Natural killer cell treated with Interleukin-12 subunit alpha and Interleukin-12 subunit beta and Interleukin-15 and Interleukin-18, amount 100 ng/mL, for 72 hours (primary cell): Measurements from ENCODE around the gene KRT13. TPM values are rescaled to one million over a fixed set of nuclear protein-coding genes. Genes with fewer than 3 reads are reported as not detected.

Experiments
- ATAC-seq, 2 donors: fragments of 150-1000 bp; cut with Tn5 transposase in 1 of 2; sonication (Bioruptor Pico), chemical (Tn5 transposase) in 1 of 2; 2 replicates each; pipeline ENCODE4 v1.10.0; 2021
- DNase-seq: peaks from one replicate; pipeline ENCODE4 v3.0.0; 2022; ENCODE audit warnings: low spot score
- H3K27ac Mint-ChIP-seq, 2 donors: 1 replicate in 1 of 2; 2 replicates in 1 of 2; pipeline ENCODE4 v1.8.0; 2022; ENCODE audit warnings: mixed read lengths in 2 of 2, mild to moderate bottlenecking in 1 of 2, moderate library complexity in 1 of 2
- H3K27me3 Mint-ChIP-seq, 2 donors: 1 replicate in 1 of 2; 2 replicates in 1 of 2; pipeline ENCODE4 v1.8.0; 2022; ENCODE audit warnings: mixed read lengths in 2 of 2
- H3K36me3 Mint-ChIP-seq: one replicate; pipeline ENCODE4 v1.8.0; 2022; ENCODE audit warnings: mixed read lengths
- H3K4me1 Mint-ChIP-seq, 2 donors: 1 replicate in 1 of 2; 2 replicates in 1 of 2; pipeline ENCODE4 v1.8.0; 2022; ENCODE audit warnings: low read depth in 2 of 2, mixed read lengths in 2 of 2, mild to moderate bottlenecking in 1 of 2
- H3K4me3 Mint-ChIP-seq: one replicate; pipeline ENCODE4 v1.8.0; 2022; ENCODE audit warnings: mixed read lengths
- H3K9me3 Mint-ChIP-seq: 2 replicates; pipeline ENCODE4 v1.8.0; 2022; ENCODE audit warnings: mixed read lengths
- total RNA-seq, 2 donors: library from RNA; stranded (reverse); gene quantifications; one replicate each; pipeline ENCODE4 v1.2.3, GENCODE V29; 2022

The KRT13 gene
- total RNA-seq, 2 donors from 2014 or later = not detected

GRCh38 chr17:41532947-41533570, 27.6 kb upstream of the KRT13 start:
- H3K36me3 Mint-ChIP-seq = no peaks in the 10 kb centered on the region
- no peaks in the 10 kb centered on the region for H3K9me3 Mint-ChIP-seq
- H3K4me3 Mint-ChIP-seq = no peak overlapping the region
- H3K27ac Mint-ChIP-seq = no peak overlapping the region
- no peak for DNase-seq
- H3K4me1 Mint-ChIP-seq = peaks cover 0 to 3% of the 10 kb centered on the region in 2 donors
- ATAC-seq = no peak
- H3K27me3 Mint-ChIP-seq = peaks cover 33 to 42% of the 10 kb centered on the region in 2 donors

- Mint-ChIP-seq H3K4me3 (no peak overlapping the region), H3K27ac (no peak overlapping the region), H3K4me1 (peaks cover 0 to 3% of the 10 kb centered on the region in 2 donors), H3K36me3 (no peaks in the 10 kb centered on the region), H3K27me3 (peaks cover 33 to 44% of the 10 kb centered on the region in 2 donors), H3K9me3 (no peaks in the 10 kb centered on the region)
- no peak for ATAC-seq
- DNase-seq = no peak
These were observed 26.6 kb upstream of the KRT13 start for GRCh38 chr17:41531993-41532392.

GRCh38 chr17:41530062-41531048, 24.9 kb upstream of the KRT13 start:
- Mint-ChIP-seq H3K4me1 (peaks cover 0 to 3% of the 10 kb centered on the region in 2 donors), H3K9me3 (no peaks in the 10 kb centered on the region), H3K27me3 (peaks cover 33 to 45% of the 10 kb centered on the region in 2 donors), H3K4me3 (no peak overlapping the region), H3K27ac (no peak overlapping the region), H3K36me3 (no peaks in the 10 kb centered on the region)
- DNase-seq (no peak), ATAC-seq (no peak)

GRCh38 chr17:41529491-41529915, 24.1 kb upstream of the KRT13 start:
- no peaks in the 10 kb centered on the region for H3K9me3 Mint-ChIP-seq
- no peak overlapping the region for H3K4me3 Mint-ChIP-seq
- no peak overlapping the region for H3K27ac Mint-ChIP-seq
- DNase-seq (no peak), ATAC-seq (no peak)
- no peaks in the 10 kb centered on the region for H3K36me3 Mint-ChIP-seq
- H3K4me1 Mint-ChIP-seq = peaks cover 0 to 3% of the 10 kb centered on the region in 2 donors
- peaks cover 33 to 45% of the 10 kb centered on the region in 2 donors for H3K27me3 Mint-ChIP-seq

- Mint-ChIP-seq H3K36me3 (no peaks in the 10 kb centered on the region), H3K4me3 (no peak overlapping the region), H3K27ac (no peak overlapping the region), H3K27me3 (peaks cover 33 to 45% of the 10 kb centered on the region in 2 donors), H3K4me1 (peaks cover 0 to 3% of the 10 kb centered on the region in 2 donors), H3K9me3 (no peaks in the 10 kb centered on the region)
- ATAC-seq (no peak), DNase-seq (no peak)
These were observed 23.5 kb upstream of the KRT13 start for GRCh38 chr17:41528959-41529353.

- no peak for DNase-seq
- Mint-ChIP-seq H3K9me3 (no peaks in the 10 kb centered on the region), H3K27me3 (peaks cover 21 to 31% of the 10 kb centered on the region in 2 donors), H3K36me3 (no peaks in the 10 kb centered on the region), H3K27ac (no peak overlapping the region), H3K4me3 (no peak overlapping the region), H3K4me1 (peaks cover 0 to 3% of the 10 kb centered on the region in 2 donors)
- ATAC-seq = no peak
These were observed 21.9 kb upstream of the KRT13 start for GRCh38 chr17:41527063-41528023.

GRCh38 chr17:41524261-41524660, 18.8 kb upstream of the KRT13 start:
- Mint-ChIP-seq H3K27ac (no peak overlapping the region), H3K27me3 (peaks cover 10 to 17% of the 10 kb centered on the region in 2 donors)

GRCh38 chr17:41523787-41524186, 18.4 kb upstream of the KRT13 start:
- H3K27ac Mint-ChIP-seq = no peak overlapping the region
- H3K9me3 Mint-ChIP-seq = no peaks in the 10 kb centered on the region

More at GRCh38 chr17:41524261-41524660, 18.8 kb upstream of the KRT13 start:
- Mint-ChIP-seq H3K4me3 (no peak overlapping the region), H3K36me3 (no peaks in the 10 kb centered on the region), H3K9me3 (no peaks in the 10 kb centered on the region), H3K4me1 (peaks cover 0 to 3% of the 10 kb centered on the region in 2 donors)
- DNase-seq = no peak
- no peak for ATAC-seq

GRCh38 chr17:41523225-41523593, 17.8 kb upstream of the KRT13 start:
- H3K4me1 Mint-ChIP-seq = no peaks in the 10 kb centered on the region
- no peaks in the 10 kb centered on the region for H3K9me3 Mint-ChIP-seq
- H3K27me3 Mint-ChIP-seq = peaks cover 0 to 11% of the 10 kb centered on the region in 2 donors
- ATAC-seq (no peak), DNase-seq (no peak)
- no peak overlapping the region for H3K27ac Mint-ChIP-seq
- H3K36me3 Mint-ChIP-seq = no peaks in the 10 kb centered on the region
- no peak overlapping the region for H3K4me3 Mint-ChIP-seq

More at GRCh38 chr17:41523787-41524186, 18.4 kb upstream of the KRT13 start:
- H3K27me3 Mint-ChIP-seq = peaks cover 5 to 14% of the 10 kb centered on the region in 2 donors
- DNase-seq = no peak
- ATAC-seq = no peak
- peaks cover 0 to 3% of the 10 kb centered on the region in 2 donors for H3K4me1 Mint-ChIP-seq
- H3K4me3 Mint-ChIP-seq = no peak overlapping the region
- H3K36me3 Mint-ChIP-seq = no peaks in the 10 kb centered on the region

- ATAC-seq = no peak
- Mint-ChIP-seq H3K36me3 (no peaks in the 10 kb centered on the region), H3K27me3 (peaks cover 0 to 11% of the 10 kb centered on the region in 2 donors), H3K9me3 (no peaks in the 10 kb centered on the region), H3K4me3 (no peak overlapping the region), H3K27ac (no peak overlapping the region), H3K4me1 (no peaks in the 10 kb centered on the region)
- DNase-seq = no peak
These were observed 17.2 kb upstream of the KRT13 start for GRCh38 chr17:41522301-41523224.

GRCh38 chr17:41521574-41522261, 16.3 kb upstream of the KRT13 start:
- no peaks in the 10 kb centered on the region for H3K9me3 Mint-ChIP-seq
- peaks cover 0 to 3% of the 10 kb centered on the region in 2 donors for H3K27me3 Mint-ChIP-seq
- ATAC-seq (no peak), DNase-seq (no peak)
- no peak overlapping the region for H3K4me3 Mint-ChIP-seq
- no peaks in the 10 kb centered on the region for H3K4me1 Mint-ChIP-seq
- H3K36me3 Mint-ChIP-seq = no peaks in the 10 kb centered on the region
- no peak overlapping the region for H3K27ac Mint-ChIP-seq
